Stimulated activated naive CD8-positive, alpha-beta T cell treated with anti-CD3 and anti-CD28 coated beads, Interleukin-15, Interleukin-2, amounts not matched to agents 100 ng/mL and 50 ng/mL, for 24 hours (primary cell): ENCODE measurements around the gene GART.
"Not testable (repeated sequence)": the region's sequence is repeated elsewhere in the genome, so short reads cannot be mapped to it uniquely, and the experiment has no call there.

Experiments used
- H3K27ac Mint-ChIP-seq: one replicate; pipeline ENCODE4 v1.8.0; 2021; ENCODE audit warnings: mild to moderate bottlenecking, mixed read lengths
- H3K27me3 Mint-ChIP-seq: one replicate; pipeline ENCODE4 v1.8.0; 2021; ENCODE audit warnings: mixed read lengths
- H3K36me3 Mint-ChIP-seq: one replicate; pipeline ENCODE4 v1.8.0; 2021; ENCODE audit warnings: low read depth, mixed read lengths
- H3K4me1 Mint-ChIP-seq: one replicate; pipeline ENCODE4 v1.8.0; 2021; ENCODE audit warnings: low read depth, mixed read lengths
- H3K4me3 Mint-ChIP-seq: one replicate; pipeline ENCODE4 v1.8.0; 2021; ENCODE audit warnings: mild to moderate bottlenecking, mixed read lengths
- H3K9me3 Mint-ChIP-seq: one replicate; pipeline ENCODE4 v1.8.0; 2021; ENCODE audit warnings: mixed read lengths

The GART gene

GRCh38 chr21:33478935-33479678 lies 62.8 kb downstream of the GART start:
- peak overlapping the region; percentile 89 for H3K4me3 Mint-ChIP-seq
- peaks cover 21% of the 10 kb centered on the region for H3K4me1 Mint-ChIP-seq
- no peaks in the 10 kb centered on the region for H3K27me3 Mint-ChIP-seq
- no peaks in the 10 kb centered on the region for H3K36me3 Mint-ChIP-seq
- no peaks in the 10 kb centered on the region for H3K9me3 Mint-ChIP-seq
- peak overlapping the region; percentile 87 for H3K27ac Mint-ChIP-seq

- H3K27me3 Mint-ChIP-seq, result no peaks in the 10 kb centered on the region
- H3K4me1 Mint-ChIP-seq, result peaks cover 21% of the 10 kb centered on the region
- H3K27ac Mint-ChIP-seq, result peak overlapping the region; percentile 87
- H3K9me3 Mint-ChIP-seq, result no peaks in the 10 kb centered on the region
- peak overlapping the region; percentile 89 for H3K4me3 Mint-ChIP-seq
- peaks cover 5% of the 10 kb centered on the region for H3K36me3 Mint-ChIP-seq
Measured at GRCh38 chr21:33478182-33478581, 63.7 kb downstream of the GART start.

- Mint-ChIP-seq H3K27ac (no peak overlapping the region), H3K9me3 (no peaks in the 10 kb centered on the region), H3K4me1 (peaks cover 21% of the 10 kb centered on the region), H3K27me3 (no peaks in the 10 kb centered on the region), H3K36me3 (peaks cover 5% of the 10 kb centered on the region), H3K4me3 (no peak overlapping the region)
Measured at GRCh38 chr21:33477066-33477465, 64.9 kb downstream of the GART start.

- no peak overlapping the region for H3K27ac Mint-ChIP-seq
- H3K4me1 Mint-ChIP-seq, result peaks cover 14% of the 10 kb centered on the region
- no peaks in the 10 kb centered on the region for H3K9me3 Mint-ChIP-seq
- H3K36me3 Mint-ChIP-seq, result peaks cover 5% of the 10 kb centered on the region
- H3K27me3 Mint-ChIP-seq, result no peaks in the 10 kb centered on the region
- H3K4me3 Mint-ChIP-seq, result no peak overlapping the region
Measured at GRCh38 chr21:33473344-33473743, 68.6 kb downstream of the GART start.

GRCh38 chr21:33470701-33471100 lies 71.2 kb downstream of the GART start:
- Mint-ChIP-seq H3K27ac (no peak overlapping the region), H3K27me3 (no peaks in the 10 kb centered on the region), H3K9me3 (no peaks in the 10 kb centered on the region), H3K4me1 (peaks cover 7% of the 10 kb centered on the region), H3K4me3 (no peak overlapping the region), H3K36me3 (peaks cover 12% of the 10 kb centered on the region)

GRCh38 chr21:33469183-33469582 lies 72.7 kb downstream of the GART start:
- not testable (repeated sequence) for H3K9me3 Mint-ChIP-seq, H3K27ac Mint-ChIP-seq, H3K4me3 Mint-ChIP-seq, H3K27me3 Mint-ChIP-seq, H3K4me1 Mint-ChIP-seq
- peaks cover 12% of the 10 kb centered on the region for H3K36me3 Mint-ChIP-seq

GRCh38 chr21:33461538-33462250 lies 80.2 kb downstream of the GART start:
- H3K9me3 Mint-ChIP-seq, result no peaks in the 10 kb centered on the region
- no peak overlapping the region for H3K4me3 Mint-ChIP-seq
- H3K36me3 Mint-ChIP-seq, result peaks cover 10% of the 10 kb centered on the region
- no peak overlapping the region for H3K27ac Mint-ChIP-seq
- no peaks in the 10 kb centered on the region for H3K27me3 Mint-ChIP-seq
- no peaks in the 10 kb centered on the region for H3K4me1 Mint-ChIP-seq

GRCh38 chr21:33458861-33459260 lies 83.1 kb downstream of the GART start:
- H3K9me3 Mint-ChIP-seq, result no peaks in the 10 kb centered on the region
- no peak overlapping the region for H3K27ac Mint-ChIP-seq
- no peak overlapping the region for H3K4me3 Mint-ChIP-seq
- peaks cover 8% of the 10 kb centered on the region for H3K36me3 Mint-ChIP-seq
- no peaks in the 10 kb centered on the region for H3K27me3 Mint-ChIP-seq
- no peaks in the 10 kb centered on the region for H3K4me1 Mint-ChIP-seq

GRCh38 chr21:33455686-33456446 lies 86.1 kb downstream of the GART start:
- Mint-ChIP-seq H3K4me1 (peaks cover 4% of the 10 kb centered on the region), H3K4me3 (no peak overlapping the region), H3K9me3 (no peaks in the 10 kb centered on the region), H3K27ac (no peak overlapping the region), H3K36me3 (peaks cover 8% of the 10 kb centered on the region), H3K27me3 (no peaks in the 10 kb centered on the region)
